ENCODE data around the gene GLOD4.

DNA sequence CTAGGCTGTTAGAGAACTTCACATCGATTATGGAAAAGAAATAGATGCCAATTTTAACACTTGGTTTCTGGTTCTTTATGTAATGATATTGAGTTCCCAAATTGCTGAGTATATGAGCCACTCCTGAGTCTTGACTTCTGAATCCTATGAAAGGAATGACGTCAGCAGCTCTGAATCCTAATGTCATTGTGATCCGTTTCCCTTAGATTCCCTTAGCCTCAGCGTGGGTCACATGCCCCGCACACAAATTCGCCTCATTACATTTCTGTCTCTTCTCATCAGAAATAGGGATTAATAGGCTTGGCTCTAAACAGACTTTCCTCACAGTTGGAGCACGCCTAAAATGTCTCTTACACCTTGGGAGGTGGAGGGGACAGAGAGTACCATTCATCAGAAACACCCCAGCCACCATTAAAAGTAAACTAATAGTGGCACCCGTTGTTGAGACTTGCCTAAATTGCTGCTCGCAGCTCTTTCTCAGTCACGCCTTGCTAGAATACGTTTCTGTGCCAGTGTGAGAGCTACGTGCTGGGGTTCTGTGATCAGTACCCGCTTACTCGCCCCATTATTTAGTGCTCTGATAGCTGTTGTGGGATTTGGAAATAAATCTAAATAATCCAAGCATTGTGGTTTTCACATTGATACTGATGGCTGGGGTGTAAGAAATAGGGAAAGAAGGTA lies 7.2 kb upstream of the GLOD4 start:
- TF ChIP-seq, protein P1, sequence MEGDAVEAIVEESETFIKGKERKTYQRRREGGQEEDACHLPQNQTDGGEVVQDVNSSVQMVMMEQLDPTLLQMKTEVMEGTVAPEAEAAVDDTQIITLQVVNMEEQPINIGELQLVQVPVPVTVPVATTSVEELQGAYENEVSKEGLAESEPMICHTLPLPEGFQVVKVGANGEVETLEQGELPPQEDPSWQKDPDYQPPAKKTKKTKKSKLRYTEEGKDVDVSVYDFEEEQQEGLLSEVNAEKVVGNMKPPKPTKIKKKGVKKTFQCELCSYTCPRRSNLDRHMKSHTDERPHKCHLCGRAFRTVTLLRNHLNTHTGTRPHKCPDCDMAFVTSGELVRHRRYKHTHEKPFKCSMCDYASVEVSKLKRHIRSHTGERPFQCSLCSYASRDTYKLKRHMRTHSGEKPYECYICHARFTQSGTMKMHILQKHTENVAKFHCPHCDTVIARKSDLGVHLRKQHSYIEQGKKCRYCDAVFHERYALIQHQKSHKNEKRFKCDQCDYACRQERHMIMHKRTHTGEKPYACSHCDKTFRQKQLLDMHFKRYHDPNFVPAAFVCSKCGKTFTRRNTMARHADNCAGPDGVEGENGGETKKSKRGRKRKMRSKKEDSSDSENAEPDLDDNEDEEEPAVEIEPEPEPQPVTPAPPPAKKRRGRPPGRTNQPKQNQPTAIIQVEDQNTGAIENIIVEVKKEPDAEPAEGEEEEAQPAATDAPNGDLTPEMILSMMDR (IDR thresholded peaks at IDR 0.05): no peak
- TF ChIP-seq POLR2A (IDR thresholded peaks at IDR 0.05): no peak

All from ovary (tissue), 3 donors.